GM18868 (cell line): ENCODE results near the gene CCL7.
"Not testable (repeated sequence)": the region's sequence is repeated elsewhere in the genome, so short reads cannot be mapped to it uniquely, and the experiment has no call there.

Experiments
- ATAC-seq: cut with Tn5 transposase; IDR thresholded peaks from one replicate; pipeline ENCODE4 v1.9.1; 2021; ENCODE audit warnings: mild to moderate bottlenecking, moderate library complexity; ENCODE audit not compliant: unreplicated experiment

CCL7 gene

GRCh38 chr17:34269969-34270368, at the start of gene CCL7:
Gene CCL7 (plus strand): TSS chr17:34270221. CDS start chr17:34270291, 70 bp downstream.
- no peak for ATAC-seq

- no peak for ATAC-seq
These were observed 49.1 kb upstream of the CCL7 start for GRCh38 chr17:34220752-34221395.

GRCh38 chr17:34221411-34221810, 48.6 kb upstream of the CCL7 start:
- no peak for ATAC-seq

DNA sequence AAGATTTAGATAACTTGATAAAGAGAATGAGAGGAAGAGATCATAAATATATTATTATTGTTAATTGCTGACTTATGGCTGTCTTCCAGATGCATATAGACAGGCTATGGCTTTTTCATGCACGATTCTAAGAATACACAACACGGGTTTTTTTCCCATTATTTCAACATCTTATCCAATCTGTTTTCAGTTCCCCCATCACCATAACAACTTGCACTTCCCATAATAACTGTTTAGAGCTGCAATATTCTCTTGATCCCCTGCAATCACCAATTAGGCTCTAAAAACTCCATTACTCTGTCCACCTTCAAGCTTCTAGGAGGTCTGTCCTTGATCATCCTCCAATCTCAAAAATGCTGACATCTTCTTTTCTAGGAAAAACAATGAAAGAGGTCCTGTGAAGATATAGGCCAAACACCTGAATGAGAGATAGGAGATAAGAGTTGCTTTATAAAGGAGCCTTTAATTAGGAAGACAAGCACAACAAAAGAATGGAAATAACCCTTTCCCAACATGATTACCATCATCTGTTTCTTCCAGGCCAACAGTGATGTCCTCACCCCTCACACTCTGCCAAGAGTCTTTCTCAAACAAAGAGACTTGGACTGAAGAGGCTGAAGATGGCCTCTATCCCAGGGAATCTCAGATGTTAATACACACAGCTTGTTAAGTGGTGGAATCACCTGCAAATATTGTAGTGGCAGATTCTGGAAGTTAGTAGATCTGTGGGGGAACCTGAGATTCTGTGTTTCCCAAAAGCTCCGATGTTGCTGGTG, 47.1 kb upstream of the CCL7 start:
- no peak for ATAC-seq

GRCh38 chr17:34225046-34225445, 45.0 kb upstream of the CCL7 start:
- no peak for ATAC-seq

DNA sequence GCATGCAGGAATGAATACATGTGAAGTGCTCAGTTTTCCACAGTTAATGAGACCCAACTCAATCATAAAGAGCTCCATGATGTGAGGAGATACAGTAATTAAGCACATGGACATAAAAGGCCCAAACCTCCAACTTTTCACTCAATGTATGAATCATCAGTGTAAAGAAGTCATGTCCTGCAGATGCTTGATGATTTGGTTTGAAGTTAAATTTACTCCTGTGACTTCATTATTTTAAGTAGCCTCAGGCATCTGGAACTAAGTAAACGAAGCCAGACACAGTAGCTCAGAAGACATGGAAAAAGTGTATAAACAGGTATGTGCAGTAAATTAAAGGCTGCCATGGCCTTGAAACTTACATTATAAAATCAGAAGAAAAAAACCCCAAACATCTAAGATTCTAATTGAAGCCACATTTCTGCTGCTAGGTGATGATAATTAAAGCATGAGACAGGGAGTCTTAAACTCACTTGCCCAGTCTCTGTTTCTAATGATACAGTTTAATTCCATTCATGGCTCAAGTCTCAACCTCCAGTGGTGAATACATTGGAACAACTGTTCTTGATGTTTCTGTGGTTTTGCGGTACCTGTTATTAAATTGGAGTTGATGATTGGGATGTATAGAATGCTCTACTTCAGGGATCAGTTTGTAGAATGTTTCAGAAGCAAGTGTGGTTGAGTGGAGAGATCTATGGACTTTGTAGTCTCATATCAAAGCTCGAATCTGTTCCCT, 43.8 kb upstream of the CCL7 start:
- ATAC-seq: no peak

DNA sequence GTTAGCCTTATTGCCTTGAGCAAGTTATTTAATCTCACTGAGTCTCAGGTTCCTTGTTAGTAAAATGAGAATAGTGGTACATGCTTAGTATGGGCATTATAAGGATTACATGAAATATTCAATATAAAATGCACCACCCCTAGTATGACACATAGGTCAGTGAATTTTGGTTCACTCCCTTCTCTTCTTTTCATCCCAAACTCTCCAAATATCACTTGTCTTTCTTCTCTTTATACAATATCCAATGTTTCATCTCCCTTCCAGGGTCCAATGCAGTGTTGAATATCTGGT, 43.3 kb upstream of the CCL7 start:
- ATAC-seq: no peak

DNA sequence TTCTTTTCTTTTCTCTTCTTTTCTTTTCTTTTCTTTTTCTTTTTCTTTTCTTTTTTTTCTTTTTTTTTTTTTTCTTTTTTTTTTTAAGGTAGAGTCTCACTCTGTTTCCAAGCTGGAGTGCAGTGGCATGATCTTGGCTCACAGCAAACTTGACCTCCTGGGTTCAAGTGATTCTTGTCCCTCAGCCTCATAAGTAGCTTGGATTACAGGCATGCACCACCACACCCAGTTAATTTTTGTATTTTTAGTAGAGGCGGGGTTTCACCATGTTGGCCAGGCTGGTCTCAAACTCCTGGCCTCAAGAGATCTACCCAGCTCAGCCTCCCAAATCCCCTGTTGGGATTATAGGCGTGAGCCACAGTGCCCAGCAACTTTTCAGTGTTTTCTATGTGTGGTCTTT, 42.7 kb upstream of the CCL7 start:
- ATAC-seq: not testable (repeated sequence)

DNA sequence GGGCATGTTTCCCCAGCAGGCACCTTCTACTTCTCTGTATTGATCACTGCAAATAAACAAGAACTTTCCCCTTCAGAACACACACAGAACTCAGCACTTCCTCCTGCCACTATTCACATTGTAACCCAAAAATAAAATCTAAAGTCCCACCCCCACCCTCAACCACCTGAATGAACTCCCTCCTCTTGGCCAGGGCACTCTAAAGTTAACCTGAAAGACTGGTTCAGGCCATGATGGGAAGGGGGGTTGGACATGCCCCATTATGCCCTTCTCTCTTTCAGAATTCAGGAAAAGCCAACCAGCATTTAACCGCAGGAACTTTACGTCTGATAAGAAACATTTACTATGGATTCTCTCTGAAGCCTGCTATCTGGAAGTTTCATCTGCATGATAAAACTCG, 42.3 kb upstream of the CCL7 start:
- ATAC-seq: no peak

DNA sequence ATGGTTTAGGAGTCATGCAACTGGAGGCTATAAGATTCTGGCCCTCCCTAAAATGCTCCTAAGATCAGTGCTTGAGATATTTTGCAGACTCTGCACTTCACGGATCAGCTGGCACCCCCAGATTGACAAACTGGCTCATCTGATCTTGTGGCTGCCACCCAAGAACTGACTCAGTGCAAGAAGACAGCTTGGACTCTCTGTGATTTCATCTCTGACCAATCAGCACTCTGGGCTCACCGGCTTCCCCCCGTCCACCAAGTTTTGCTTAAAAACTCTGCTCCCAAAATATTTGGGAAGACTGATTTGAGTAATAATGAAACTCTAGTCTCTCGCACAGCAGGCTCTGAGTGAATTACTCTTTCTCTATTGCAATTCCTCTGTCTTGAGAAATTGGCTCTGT, 41.2 kb upstream of the CCL7 start:
- ATAC-seq: no peak

DNA sequence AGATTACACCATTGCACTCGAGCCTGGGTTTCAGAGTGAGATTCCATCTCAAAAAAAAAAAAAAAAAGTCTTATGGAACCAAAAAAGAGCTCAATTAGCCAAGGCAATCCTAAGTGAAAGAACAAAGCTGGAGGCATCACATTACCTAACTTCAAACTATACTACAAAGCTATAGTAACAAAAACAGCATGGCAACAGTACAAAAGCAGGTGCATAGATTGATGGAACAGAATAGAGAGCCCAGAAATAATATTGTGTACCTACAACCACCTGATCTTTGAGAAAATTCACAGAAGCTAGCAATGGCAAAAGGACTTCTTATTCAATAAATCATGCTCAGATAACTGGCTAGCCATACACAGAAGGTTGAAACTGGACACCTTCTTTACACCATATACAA, 39.7 kb upstream of the CCL7 start:
- ATAC-seq: no peak

GRCh38 chr17:34234616-34235015, 35.4 kb upstream of the CCL7 start:
- no peak for ATAC-seq

DNA sequence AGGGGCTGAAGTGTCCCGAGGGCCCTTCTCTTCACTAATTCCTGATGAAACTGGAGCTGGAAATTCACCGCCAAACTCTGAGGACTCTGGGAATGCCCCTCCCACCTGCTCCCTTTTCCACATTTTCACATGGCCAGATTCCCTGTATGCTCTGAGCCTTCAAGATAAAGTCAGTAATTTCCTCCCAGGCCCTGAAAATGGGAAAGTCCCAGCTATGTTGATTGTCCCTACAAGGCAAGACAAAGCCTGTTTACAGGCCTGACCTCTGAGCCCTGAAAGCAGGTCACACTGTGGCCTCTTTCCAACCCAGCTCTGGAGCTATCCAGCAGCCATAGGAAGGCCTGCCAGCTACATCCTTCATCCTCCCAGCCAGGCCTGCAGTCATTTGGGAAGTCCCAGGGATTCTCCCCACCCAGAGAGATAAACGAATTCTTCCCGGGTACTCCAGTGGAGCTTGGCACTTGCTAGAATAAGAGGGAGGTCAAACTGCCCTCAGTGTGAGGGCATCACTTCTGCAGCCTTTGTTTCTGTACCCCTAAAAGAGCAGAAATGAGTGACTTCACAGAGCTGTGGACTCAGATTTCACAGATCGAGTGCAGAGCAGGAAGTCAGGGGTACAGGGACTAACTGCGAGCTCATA, 34.5 kb upstream of the CCL7 start:
- no peak for ATAC-seq

DNA sequence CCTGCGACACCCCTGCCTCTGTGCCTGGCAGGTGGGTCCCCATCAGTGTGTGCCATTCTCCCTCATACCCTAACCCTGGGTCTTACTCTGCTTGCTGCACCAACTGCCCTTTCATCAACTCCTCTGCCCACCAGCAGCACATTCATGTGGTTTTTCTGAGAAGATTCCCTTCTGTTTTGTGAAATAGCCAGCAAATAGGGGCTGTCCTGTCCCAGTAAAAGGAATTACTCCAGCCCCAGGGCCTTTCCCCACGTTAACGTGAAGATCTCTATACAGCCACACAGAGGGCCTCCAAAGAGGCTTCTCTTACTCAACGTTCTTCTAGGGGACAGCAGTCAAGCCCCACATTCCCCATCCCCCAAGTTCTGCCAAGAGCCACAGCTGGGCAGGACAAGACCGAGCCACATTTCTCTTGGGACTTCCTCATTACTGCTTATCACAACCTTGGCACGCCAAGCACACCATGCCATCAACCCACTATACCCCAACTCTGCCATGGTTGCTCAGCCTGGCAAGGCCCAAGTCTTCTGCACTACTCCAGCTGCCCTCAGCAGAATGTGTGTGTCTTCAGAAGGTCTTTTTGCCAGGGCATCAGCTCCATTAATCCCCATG, 33.6 kb upstream of the CCL7 start:
- ATAC-seq: no peak

GRCh38 chr17:34237458-34237857, 32.6 kb upstream of the CCL7 start:
- ATAC-seq: no peak

DNA sequence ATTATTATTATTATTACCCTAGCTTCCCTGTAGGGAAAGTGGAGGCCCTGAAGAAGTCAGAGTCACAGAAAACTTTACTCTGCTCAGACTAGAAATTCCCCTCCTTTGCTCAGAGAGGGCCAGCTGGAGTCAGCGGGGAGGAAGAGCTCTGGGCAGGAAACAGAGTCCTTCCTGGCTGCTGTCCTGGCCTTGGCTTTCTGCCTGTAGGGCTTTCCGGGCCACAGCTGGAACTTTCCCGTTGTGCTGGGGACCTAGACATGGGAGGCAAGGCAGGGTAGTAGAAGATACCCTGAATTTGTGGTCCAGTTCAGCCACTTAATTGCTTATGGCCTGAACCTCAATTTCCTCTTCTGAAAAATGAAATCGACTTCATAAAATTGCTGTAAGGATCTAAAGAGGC, 29.0 kb upstream of the CCL7 start:
- no peak for ATAC-seq

- no peak for ATAC-seq
These were observed 27.2 kb upstream of the CCL7 start for GRCh38 chr17:34242587-34243363.

DNA sequence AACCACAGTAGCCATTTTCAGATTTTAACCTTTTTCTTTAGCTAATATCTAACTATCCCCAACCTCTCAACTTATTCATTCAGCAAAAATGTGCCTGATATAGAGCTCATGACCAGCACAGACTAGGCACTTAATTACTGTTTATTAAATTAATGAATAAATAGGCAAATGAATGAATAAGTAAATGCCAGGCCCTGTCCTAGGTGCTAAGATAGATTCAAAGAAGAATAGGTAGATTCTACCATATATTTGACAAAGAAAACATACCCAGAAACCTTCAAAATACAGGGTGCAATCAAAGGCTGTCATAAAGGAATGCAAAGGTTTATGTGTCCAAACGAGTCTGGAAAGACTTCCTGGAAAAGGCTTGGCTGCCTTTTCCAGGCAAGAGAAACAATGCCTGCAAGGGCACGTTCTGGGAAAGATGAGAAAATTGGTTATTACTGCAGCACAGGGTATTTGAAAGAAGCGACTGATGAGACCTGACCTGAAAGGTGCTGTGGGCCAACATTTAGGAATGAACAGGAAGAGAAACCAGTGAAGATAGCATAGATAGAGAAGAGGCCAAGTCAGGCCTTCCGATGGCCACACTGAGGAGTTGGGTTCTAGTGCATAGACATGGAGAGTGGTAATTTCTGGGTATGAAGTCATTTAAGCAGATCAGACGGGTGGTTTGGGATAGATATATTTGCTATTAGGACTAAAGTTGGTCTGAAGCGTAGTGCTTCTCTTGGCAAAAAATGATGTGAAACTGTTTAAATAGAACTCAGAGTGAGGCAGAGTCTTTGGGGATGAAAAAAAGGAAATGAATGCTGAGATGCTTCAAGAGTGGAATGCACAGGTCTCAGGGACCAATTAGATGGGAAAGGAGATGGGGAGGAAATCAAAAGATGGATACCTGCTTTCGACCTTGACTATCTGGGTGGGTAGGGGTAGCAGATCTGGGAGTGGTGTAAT, 26.4 kb upstream of the CCL7 start:
- ATAC-seq: no peak

- ATAC-seq: no peak
These were observed 24.6 kb upstream of the CCL7 start for GRCh38 chr17:34245351-34245905.
